ENCODE data around the gene OGFOD3. TPM values are rescaled to one million over a fixed set of nuclear protein-coding genes. Genes with fewer than 3 reads are reported as not detected.

OGFOD3 gene
- total and polyA plus RNA-seq, 2 donors (not counting 3 experiments of a cell fraction or from before 2014, with no cell fraction given) = 31.7 to 34.8 TPM

- no peaks in the 10 kb centered on the region for H3K9me1 ChIP-seq (replicated peaks; ENCODE audit: control insufficient read depth, extremely low read depth, insufficient read depth, low read length)
- H3K4me2 ChIP-seq (ENCODE audit: insufficient read depth, low read length) = no peak overlapping the region
- H3K4me3 ChIP-seq (replicated peaks in 1 of 3; ENCODE audit: insufficient read depth in 1 of 3, low read depth in 1 of 3, low read length in 3 of 3) = no peak overlapping the region
- BruUV-seq (replicated peaks) = no TSS peak
- H2AFZ ChIP-seq (ENCODE audit: low read depth, low read length) = no peak overlapping the region
- dilution Hi-C loops (cut with MboI; ENCODE audit: extremely low pct_ligation_motif_present, low sequenced_read_pairs) = no loop called here
- DNase-seq (ENCODE audit: low read depth, low spot score) (no peak), FAIRE-seq (no peak)
- H3K36me3 ChIP-seq (ENCODE audit: control insufficient read depth in 2 of 2, extremely low read depth in 1 of 2, insufficient read depth in 2 of 2, low read length in 2 of 2) = no peaks in the 10 kb centered on the region
- CTCF ChIA-PET = interaction anchor here (1.6 kb wide), 1 partner anchor 10 kb away, joined by 5 read pairs; no protein-coding TSS in a partner anchor
- POLR2A ChIA-PET = no interaction called here
- H3K9me3 ChIP-seq (replicated peaks; ENCODE audit: control insufficient read depth, insufficient read depth, low read length) = no peaks in the 10 kb centered on the region
- no peaks in the 10 kb centered on the region for H4K20me1 ChIP-seq (replicated peaks; ENCODE audit: control insufficient read depth, extremely low read depth, insufficient read depth, low read length)
- no peaks in the 10 kb centered on the region for H3K79me2 ChIP-seq (ENCODE audit: control insufficient read depth, insufficient read depth, low read length)
- no peak overlapping the region for H3K9ac ChIP-seq (replicated peaks; ENCODE audit: extremely low read depth, insufficient read depth, low read length)
- H3K4me1 ChIP-seq (ENCODE audit: control insufficient read depth, extremely low read depth, insufficient read depth, low read length) = peaks cover 7% of the 10 kb centered on the region
- intact Hi-C loops (cut with micrococcal nuclease) = no loop called here
- H3K27me3 ChIP-seq (ENCODE audit: control insufficient read depth in 2 of 2, insufficient read depth in 2 of 2, low read length in 2 of 2) = no peaks in the 10 kb centered on the region
- TF ChIP-seq JUN (IDR thresholded peaks at IDR 0.05; ENCODE audit: borderline replicate concordance, insufficient read depth, insufficient read length, low read depth) (no peak), GATA2 (IDR thresholded peaks at IDR 0.05; ENCODE audit: insufficient read depth, insufficient read length, low read depth, low read length) (no peak), POLR2AphosphoS5 (IDR thresholded peaks at IDR 0.05; ENCODE audit: insufficient read depth, low read depth, low read length) (no peak), MAX (IDR thresholded peaks at IDR 0.05; ENCODE audit: insufficient read depth, insufficient read length) (no peak), POLR2A (IDR thresholded peaks at IDR 0.05; ENCODE audit: low read depth, low read length) (no peak), EZH2 (IDR thresholded peaks at IDR 0.05; ENCODE audit: borderline replicate concordance, low read depth, low read length, severe bottlenecking) (no peak), MYC (IDR thresholded peaks at IDR 0.05; ENCODE audit: low read depth, low read length) (no peak), FOS (IDR thresholded peaks at IDR 0.05; ENCODE audit: borderline replicate concordance, insufficient read depth, low read length) (no peak)
- TF ChIP-seq, protein P1, sequence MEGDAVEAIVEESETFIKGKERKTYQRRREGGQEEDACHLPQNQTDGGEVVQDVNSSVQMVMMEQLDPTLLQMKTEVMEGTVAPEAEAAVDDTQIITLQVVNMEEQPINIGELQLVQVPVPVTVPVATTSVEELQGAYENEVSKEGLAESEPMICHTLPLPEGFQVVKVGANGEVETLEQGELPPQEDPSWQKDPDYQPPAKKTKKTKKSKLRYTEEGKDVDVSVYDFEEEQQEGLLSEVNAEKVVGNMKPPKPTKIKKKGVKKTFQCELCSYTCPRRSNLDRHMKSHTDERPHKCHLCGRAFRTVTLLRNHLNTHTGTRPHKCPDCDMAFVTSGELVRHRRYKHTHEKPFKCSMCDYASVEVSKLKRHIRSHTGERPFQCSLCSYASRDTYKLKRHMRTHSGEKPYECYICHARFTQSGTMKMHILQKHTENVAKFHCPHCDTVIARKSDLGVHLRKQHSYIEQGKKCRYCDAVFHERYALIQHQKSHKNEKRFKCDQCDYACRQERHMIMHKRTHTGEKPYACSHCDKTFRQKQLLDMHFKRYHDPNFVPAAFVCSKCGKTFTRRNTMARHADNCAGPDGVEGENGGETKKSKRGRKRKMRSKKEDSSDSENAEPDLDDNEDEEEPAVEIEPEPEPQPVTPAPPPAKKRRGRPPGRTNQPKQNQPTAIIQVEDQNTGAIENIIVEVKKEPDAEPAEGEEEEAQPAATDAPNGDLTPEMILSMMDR (IDR thresholded peaks at IDR 0.05; ENCODE audit: extremely low read depth in 1 of 2, insufficient read depth in 1 of 2, low read depth in 1 of 2, low read length in 2 of 2) = no peak
- no peak overlapping the region for H3K27ac ChIP-seq (ENCODE audit: insufficient read depth, low read depth, low read length)
Measured at GRCh38 chr17:82342361-82343079, 75.9 kb downstream of the OGFOD3 start.

All from endothelial cell of umbilical vein (primary cell).